ENCODE results near the gene LPO. TPM values are rescaled to one million over a fixed set of nuclear protein-coding genes. Genes with fewer than 3 reads are reported as not detected.
A peak's percentile ranks its signal among the peaks of the same experiment; 100 is the strongest.

Gene LPO
- total RNA-seq, 1 donor from 2014 or later = not detected

GRCh38 chr17:58253082-58253481, 14.7 kb downstream of the LPO start:
- ATAC-seq (no peak), DNase-seq (ENCODE audit: low spot score) (no peak)

- DNase-seq (ENCODE audit: low spot score) = no peak
- ATAC-seq = peak; percentile 23
Measured at GRCh38 chr17:58254803-58255202, 16.4 kb downstream of the LPO start.

- DNase-seq (ENCODE audit: low spot score) (no peak), ATAC-seq (no peak)
Measured at GRCh38 chr17:58262149-58262548, 23.8 kb downstream of the LPO start.

GRCh38 chr17:58263773-58264172, 25.4 kb downstream of the LPO start:
- no peak for ATAC-seq

GRCh38 chr17:58264407-58265103, 26.2 kb downstream of the LPO start:
- peak; percentile 12 for DNase-seq (ENCODE audit: low spot score)
- no peak for ATAC-seq

More at GRCh38 chr17:58263773-58264172, 25.4 kb downstream of the LPO start:
- DNase-seq (ENCODE audit: low spot score) = peak; percentile 11

DNA sequence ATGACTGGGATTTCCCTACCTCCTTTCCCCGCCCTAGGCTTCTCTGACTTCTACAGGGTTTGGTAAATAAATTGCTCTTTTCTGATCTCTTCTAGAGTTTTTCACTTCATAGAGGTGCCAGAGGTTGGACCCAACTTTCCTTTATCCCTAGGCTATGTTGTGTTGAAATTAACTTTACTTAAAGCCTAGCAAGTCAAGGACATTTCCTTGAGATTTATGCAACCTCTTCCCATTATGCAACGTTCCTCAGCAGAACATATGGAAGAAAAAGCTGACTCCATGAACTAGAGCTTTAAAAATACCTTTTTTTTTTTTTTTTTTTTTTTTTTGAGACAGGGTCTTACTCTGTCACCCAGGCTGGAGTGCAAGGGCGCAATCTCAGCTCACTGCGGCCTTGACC, 26.9 kb downstream of the LPO start:
- no peak for ATAC-seq
- DNase-seq (ENCODE audit: low spot score) = no peak

- ATAC-seq = no peak
- DNase-seq (ENCODE audit: low spot score) = peak; percentile 14
Measured at GRCh38 chr17:58265902-58266875, 27.8 kb downstream of the LPO start.

- ATAC-seq = no peak
- peak; percentile 39 for DNase-seq (ENCODE audit: low spot score)
Measured at GRCh38 chr17:58267347-58268324, 29.3 kb downstream of the LPO start.

GRCh38 chr17:58268326-58268725, 29.9 kb downstream of the LPO start:
- no peak for ATAC-seq

DNA sequence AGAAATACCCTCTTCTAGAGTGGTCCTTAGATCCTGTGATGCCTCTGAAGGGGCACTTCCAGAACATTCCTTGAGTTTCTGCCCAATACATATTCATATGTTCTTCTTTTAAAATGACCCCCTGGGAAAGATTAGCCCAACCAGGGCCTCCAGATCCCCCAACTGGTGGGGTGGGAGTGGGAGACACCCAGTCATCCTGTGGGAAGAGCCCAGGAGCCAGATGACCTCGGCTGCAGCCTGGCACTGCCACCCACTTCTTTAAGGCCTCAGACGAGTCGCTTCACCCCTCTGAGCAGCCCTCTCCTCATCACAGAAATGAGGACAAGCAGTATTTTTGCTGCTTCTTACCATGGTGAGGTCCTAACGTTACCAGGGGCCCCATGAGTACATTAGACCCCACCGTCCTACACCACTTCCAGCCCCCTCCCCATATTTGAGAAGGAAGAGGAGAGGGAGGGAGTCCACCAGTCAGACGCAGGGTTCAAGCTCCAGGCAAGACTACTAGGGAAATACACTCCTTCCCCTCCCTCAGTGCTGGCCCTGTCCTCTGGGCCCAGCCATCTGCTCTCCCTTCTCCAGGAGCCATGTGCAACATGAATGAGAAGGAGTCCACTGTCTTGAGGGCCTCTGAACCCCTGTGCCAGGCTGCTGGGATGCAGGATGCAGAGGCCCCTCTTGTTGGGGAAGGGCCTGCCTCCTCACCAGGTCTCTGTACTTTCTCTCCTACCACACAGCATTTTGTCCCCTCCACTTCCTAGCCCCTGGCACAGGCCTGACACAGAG, 30.6 kb downstream of the LPO start:
- DNase-seq (ENCODE audit: low spot score) (no peak), ATAC-seq (no peak)

More at GRCh38 chr17:58268326-58268725, 29.9 kb downstream of the LPO start:
- peak; percentile 19 for DNase-seq (ENCODE audit: low spot score)

DNA sequence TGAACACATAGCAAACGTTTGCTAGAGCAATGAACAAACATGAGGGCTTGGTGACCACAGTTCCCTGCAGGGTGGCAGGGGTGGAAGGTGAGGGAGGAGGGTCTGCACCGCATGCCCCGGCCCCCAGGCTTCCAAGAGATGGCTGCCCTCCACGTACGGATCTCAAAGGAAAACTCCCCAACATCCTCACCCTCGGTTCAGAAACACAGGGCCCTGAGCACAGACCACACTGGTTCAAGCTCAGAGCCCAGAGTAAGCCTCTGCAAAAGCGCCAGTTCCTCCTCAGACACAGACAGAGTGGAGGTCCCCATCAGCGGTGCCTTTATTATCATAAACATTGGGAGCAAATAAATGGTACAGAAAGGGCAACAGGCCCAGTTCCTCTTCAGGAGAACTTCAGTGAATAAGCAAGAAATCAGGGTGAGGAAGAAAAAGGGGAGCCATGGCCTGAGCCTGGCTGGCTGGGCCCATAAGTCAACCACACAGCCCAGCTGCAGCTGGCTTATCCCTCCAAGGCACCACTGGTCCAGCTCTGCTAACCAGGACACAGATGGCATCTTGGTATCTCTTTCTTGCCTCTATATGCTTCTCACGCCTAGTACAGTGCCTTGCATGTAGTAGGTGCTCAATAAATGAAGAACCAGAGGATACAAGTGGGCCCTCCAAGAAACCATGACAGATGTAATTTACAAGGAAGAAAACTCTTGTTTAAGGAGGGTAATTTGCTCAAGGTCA, 31.3 kb downstream of the LPO start:
- no peak for ATAC-seq
- DNase-seq (ENCODE audit: low spot score) = no peak

DNA sequence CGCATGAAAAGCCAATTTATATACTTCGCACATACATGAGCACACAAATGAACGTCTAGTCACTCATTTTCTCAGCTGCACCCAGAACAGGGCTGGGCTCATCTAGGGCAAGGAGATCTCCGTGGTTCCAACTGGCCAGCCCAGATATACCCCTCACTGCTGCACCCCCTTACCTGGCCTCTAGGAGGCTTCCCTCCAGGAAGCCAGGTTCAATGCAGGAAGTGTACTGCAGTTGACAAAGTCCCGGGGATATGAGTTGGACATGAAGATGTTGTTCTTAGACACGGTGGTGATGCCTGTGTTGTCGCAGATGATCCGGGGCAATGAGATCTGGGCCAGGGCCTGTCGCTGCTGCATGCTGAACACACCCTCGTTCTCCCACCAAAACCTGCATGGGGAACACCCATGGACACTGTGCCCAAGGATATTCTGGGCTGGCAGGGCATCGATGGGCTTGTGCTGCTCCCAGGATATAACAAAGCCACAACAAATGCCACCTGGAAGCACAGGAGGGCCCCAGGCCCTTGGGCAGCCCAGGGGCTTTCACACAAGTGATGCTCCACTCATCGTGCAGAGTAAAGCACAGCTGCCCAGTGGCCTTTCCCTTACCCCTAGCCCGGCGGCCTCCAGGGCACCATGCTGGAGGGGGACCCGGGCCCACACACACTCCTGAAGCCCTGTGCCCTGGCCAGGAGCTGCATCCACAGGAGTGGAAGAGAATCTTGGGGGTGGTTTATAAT, 32.3 kb downstream of the LPO start:
- DNase-seq (ENCODE audit: low spot score) (no peak), ATAC-seq (no peak)

- ATAC-seq = no peak
- DNase-seq (ENCODE audit: low spot score) = no peak
Measured at GRCh38 chr17:58271216-58271931, 33.0 kb downstream of the LPO start.

GRCh38 chr17:58272367-58273280, 34.2 kb downstream of the LPO start:
- ATAC-seq (no peak), DNase-seq (ENCODE audit: low spot score) (no peak)

DNA sequence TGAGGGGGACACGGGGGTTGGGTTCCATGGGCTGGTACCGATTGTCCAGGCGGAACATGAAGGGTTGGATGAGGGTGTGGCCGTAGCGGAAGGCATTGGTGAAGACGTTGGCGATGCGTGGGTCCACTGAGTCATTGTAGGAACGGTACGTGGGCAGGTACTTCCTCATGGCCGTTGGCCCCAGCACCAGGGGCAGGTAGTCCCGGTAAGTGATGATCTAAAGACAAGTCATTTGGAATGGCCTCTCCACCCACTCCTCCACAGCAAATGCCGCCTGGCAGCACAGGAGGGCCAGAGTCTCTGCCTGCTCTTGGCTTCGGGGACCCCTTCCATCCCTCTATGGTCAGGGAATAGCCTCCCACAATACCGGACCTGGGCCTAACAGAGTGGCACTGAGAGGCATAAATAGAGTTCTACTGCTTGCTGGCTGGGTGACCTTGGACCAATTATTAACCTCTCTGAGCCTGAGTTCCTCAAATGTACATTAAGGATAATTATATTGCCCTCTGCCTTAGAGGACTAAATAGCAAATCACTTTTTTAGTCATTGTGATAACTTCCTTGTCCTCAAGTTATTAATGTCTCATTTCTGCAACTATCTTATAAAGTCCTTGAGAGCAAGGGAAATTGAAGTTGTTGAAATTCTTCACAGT, 35.2 kb downstream of the LPO start:
- no peak for ATAC-seq
- DNase-seq (ENCODE audit: low spot score) = no peak

DNA sequence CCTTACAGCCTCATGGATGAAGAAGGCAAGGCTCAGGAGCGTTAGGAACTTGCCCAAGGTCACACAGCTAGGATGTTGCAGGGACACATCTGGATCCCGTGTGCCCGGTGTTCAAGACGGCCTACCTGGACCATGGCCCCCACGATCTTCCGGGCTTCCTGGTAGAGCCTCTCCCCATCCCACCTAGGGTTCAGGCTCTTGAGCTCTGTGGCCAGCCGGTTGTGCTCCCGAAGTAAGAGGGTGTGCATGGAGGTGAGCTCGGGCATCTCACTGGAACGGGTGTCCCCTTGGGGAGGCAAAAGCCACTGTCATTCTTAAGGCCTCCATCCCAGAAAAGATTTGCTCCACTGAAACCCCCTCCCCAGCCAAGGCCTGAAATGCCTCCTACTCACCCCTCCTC, 37.0 kb downstream of the LPO start:
- ATAC-seq = no peak
- DNase-seq (ENCODE audit: low spot score) = no peak

All from left lobe of liver (tissue), 2 donors.